Spinal cord (tissue), 10 donors: Measurements from ENCODE around the gene AOPEP. TPM values are rescaled to one million over a fixed set of nuclear protein-coding genes. Genes with fewer than 3 reads are reported as not detected.

Experiments
- DNase-seq, 6 donors: peaks; one replicate each; pipeline versions ENCODE4 v3.0.0 to v3.0.0-alpha.2; 2013 to 2015; ENCODE audit warnings: low spot score in 6 of 6, low read depth in 4 of 6
- H3K27ac ChIP-seq: one replicate; pipeline ENCODE4 v1.5.1; 2013; ENCODE audit warnings: low read depth, low read length, control low read depth
- H3K27me3 ChIP-seq: one replicate; pipeline ENCODE4 v1.6.1; 2013; ENCODE audit warnings: low read length; ENCODE audit not compliant: control insufficient read depth, insufficient read depth
- H3K36me3 ChIP-seq: one replicate; pipeline ENCODE4 v1.6.1; 2013; ENCODE audit warnings: low read length; ENCODE audit not compliant: control insufficient read depth, insufficient read depth
- H3K4me1 ChIP-seq: one replicate; pipeline ENCODE4 v1.6.1; 2013; ENCODE audit warnings: low read length; ENCODE audit not compliant: control insufficient read depth, insufficient read depth
- H3K4me3 ChIP-seq: one replicate; pipeline ENCODE4 v1.5.1; 2013; ENCODE audit warnings: low read depth, low read length, control low read depth
- H3K9me3 ChIP-seq: one replicate; pipeline ENCODE4 v1.6.1; 2013; ENCODE audit warnings: low read length; ENCODE audit not compliant: control insufficient read depth, insufficient read depth
- WGBS: methylation state at CpG from one replicate; pipeline ENCODE4 v1.1.5; 2013; ENCODE audit warnings: missing lambda C conversion rate; ENCODE audit not compliant: insufficient coverage; 5-methylcytosine and 5-hydroxymethylcytosine counted together
- polyA plus RNA-seq, 2 donors: library from polyadenylated mRNA; unstranded; fragments of 120-200 nt; gene quantifications; one replicate each; pipeline ENCODE4 v1.2.1, GENCODE V29; 2013; ENCODE audit not compliant: insufficient read length in 2 of 2
- total RNA-seq, 2 donors: library from RNA; depleted of rRNA in 1 of 2; stranded (reverse); fragments of 120-200 nt in 1 of 2; fragments of >200 nt in 1 of 2; gene quantifications; one replicate each; pipeline versions ENCODE4 v1.2.3 to v1.2.4, GENCODE V29; 2013 to 2014
- donor health status: healthy.

The AOPEP gene
- total and polyA plus RNA-seq, 4 donors: 42.8 to 77.4 (median 56.3) TPM

DNA sequence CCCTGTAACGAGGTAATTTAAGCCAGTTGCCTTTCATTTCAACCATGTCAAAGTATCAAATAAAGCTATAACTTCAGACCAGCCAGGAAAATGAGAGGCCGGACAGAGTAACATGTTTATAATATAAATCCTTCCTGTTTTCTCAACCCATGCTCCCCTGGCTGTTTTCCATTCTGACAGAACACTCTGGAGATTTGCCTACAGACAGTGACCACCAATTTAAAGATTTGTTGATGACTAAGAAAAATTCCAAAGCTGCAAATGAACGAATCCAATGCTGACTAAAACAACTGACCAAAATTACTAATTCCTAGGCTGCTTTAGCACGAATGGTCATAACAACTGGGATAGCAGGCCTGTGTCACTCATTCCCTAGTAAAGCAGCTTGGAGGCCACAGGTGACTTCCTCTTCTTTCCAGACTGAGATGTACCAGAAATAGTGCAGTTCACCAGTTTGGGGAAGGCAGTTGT lies 141.4 kb downstream of the AOPEP start:
- DNase-seq: peak in 1 of 6 donors; percentile 27
- 92% methylated on average over 2 of the region's 4 CpGs for WGBS
- H3K4me3 ChIP-seq: no peak overlapping the region

DNA sequence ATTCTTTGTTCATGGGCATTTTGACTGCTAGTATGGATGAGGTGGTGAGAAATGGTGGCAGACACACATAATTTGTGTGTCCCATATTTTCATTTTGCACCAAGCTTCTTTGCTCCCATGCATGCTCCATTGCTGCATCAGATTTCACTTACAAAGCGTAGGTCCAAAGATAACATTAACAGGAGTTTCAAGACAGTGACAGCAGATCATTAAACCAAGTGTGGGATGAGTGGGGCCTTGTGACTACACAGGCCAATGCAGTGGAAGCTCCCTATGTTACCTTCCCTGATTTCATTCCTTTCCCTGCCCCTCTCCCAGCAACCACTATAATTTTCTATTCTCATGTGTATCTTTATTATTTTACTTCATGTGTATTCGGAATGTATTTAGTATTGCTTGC lies 142.0 kb downstream of the AOPEP start:
- DNase-seq: no peak
- no CpG with 5 or more reads among the region's 2 CpGs for WGBS
- Histone ChIP-seq H3K27me3 (no peaks in the 10 kb centered on the region), H3K27ac (no peak overlapping the region), H3K36me3 (no peaks in the 10 kb centered on the region), H3K4me1 (peaks cover 6% of the 10 kb centered on the region), H3K9me3 (no peaks in the 10 kb centered on the region), H3K4me3 (no peak overlapping the region)

More for the DNA sequence above, 141.4 kb downstream of the AOPEP start:
- Histone ChIP-seq H3K27ac (peak overlapping the region; percentile 19), H3K36me3 (no peaks in the 10 kb centered on the region), H3K4me1 (peaks cover 6% of the 10 kb centered on the region), H3K9me3 (no peaks in the 10 kb centered on the region), H3K27me3 (no peaks in the 10 kb centered on the region)

DNA sequence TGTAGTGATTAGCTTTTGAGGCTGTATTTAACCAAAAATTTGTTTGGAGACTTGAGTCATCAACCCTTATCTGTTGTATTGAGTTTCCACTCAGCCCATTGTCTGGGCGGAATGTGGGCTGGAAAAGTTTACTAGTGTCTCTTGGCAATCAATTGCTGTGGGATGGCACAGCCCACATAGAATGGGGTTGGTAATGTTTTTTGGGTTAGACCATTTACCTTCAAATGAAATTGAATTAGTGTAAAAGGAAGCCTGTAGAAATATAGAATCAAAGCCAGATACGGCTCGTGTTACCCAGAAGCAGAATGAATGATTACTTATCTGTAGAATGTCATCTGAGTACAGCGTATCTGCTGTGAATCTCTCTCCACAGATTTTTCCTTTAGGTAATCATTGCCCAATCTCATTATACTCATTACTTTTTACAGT lies 142.9 kb downstream of the AOPEP start:
- 0% methylated on average over 1 of the region's 4 CpGs for WGBS
- DNase-seq: no peak
- Histone ChIP-seq H3K27me3 (no peaks in the 10 kb centered on the region), H3K4me3 (no peak overlapping the region), H3K36me3 (no peaks in the 10 kb centered on the region), H3K27ac (no peak overlapping the region), H3K4me1 (peaks cover 6% of the 10 kb centered on the region), H3K9me3 (no peaks in the 10 kb centered on the region)

DNA sequence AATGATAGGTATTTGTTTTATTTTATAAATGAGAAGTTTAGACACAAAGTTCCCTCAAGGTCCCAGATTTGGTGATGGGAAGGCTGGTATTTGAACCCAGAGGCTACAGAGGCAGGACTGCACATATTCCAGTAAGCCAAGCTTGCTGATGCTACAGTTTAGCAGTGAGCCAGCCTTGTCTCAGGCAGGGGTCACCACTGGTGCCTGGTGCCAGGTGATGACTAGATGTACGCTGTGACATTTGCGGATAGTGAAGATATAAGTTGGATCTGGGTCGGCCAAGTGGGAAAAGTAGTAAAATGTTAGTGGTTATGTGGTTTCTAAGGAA lies 143.9 kb downstream of the AOPEP start:
- H3K36me3 ChIP-seq: no peaks in the 10 kb centered on the region
- H3K27ac ChIP-seq: no peak overlapping the region
- H3K4me3 ChIP-seq: no peak overlapping the region
- DNase-seq: no peak
- H3K9me3 ChIP-seq: no peaks in the 10 kb centered on the region
- WGBS: 97% methylated on average over 3 of the region's 3 CpGs
- no peaks in the 10 kb centered on the region for H3K27me3 ChIP-seq
- peaks cover 6% of the 10 kb centered on the region for H3K4me1 ChIP-seq

DNA sequence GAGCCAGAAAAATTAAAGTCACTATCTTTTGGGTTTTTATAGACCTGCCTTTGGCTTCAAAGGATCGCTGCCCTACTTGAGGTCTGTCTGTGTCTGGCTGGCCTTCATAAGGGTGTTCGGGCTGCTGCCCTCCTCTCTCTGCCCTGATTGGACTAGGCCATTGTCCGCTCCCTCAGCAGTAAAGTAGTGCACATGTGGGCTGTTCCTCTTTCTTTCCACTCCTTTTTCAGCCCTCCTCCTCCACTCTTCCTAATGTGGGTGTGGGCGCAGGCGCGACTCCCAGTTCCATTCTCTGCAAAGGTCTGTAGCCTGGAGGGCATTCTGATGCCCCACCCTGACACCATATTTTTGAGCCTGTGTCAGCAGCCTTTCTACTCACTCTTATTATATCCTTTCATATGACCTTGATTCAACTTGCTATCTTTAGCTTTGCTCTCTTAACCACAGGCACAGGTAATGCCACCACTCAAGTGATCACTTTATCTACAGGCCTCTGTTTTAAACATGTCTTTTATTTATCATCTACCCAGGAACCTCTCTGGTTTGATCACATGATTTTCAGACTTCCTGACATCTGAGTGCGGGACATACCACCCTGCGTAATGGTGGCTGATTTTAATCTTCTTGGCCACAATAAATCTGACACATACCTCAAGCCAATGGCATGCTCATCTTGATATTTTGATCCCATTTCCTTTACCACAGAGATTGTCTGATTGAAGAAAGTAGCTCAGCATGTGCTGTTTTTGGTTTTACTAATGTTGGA lies 144.5 kb downstream of the AOPEP start:
- Histone ChIP-seq H3K27me3 (no peaks in the 10 kb centered on the region), H3K4me3 (no peak overlapping the region), H3K4me1 (peaks cover 4% of the 10 kb centered on the region), H3K27ac (no peak overlapping the region), H3K36me3 (no peaks in the 10 kb centered on the region), H3K9me3 (no peaks in the 10 kb centered on the region)
- no peak for DNase-seq
- WGBS: 99% methylated on average over 8 of the region's 8 CpGs

DNA sequence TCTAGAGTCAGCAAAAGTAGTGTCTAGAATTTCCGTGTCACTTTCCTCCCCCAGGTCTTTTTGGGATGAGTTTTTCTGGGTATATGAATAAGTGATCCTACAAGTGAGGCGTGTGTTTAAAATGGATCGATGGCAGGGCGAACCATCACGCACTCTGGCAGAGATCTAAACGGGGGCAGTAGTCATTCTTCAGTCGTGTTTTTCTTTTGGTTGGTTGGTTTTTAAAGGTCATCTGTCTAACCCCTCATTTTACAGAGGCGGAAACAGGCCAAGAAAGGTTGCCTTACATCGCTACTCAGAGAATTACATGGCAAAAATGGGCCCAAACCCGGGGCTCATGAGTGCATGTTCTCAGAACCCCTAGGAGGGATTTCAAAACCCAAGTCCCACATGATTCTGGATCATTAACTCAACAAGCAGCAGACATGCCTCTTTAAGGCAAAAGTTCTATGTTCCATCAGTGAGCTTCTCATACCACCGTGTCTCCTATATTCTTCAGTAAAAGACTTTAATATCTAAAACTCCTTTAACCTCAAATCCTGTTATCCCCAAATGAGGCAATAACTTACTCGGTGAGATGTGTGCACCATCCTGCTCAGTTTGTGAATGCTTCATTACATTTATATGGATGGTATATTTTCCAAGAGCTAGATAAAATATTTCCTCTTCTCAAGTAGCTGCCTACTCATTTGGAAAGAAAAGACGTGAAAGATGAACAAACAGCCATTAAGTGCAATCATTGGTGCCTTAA lies 145.8 kb downstream of the AOPEP start:
- peaks cover under 1% of the 10 kb centered on the region for H3K4me1 ChIP-seq
- H3K27ac ChIP-seq: no peak overlapping the region
- WGBS: 89% methylated on average over 7 of the region's 13 CpGs

DNA sequence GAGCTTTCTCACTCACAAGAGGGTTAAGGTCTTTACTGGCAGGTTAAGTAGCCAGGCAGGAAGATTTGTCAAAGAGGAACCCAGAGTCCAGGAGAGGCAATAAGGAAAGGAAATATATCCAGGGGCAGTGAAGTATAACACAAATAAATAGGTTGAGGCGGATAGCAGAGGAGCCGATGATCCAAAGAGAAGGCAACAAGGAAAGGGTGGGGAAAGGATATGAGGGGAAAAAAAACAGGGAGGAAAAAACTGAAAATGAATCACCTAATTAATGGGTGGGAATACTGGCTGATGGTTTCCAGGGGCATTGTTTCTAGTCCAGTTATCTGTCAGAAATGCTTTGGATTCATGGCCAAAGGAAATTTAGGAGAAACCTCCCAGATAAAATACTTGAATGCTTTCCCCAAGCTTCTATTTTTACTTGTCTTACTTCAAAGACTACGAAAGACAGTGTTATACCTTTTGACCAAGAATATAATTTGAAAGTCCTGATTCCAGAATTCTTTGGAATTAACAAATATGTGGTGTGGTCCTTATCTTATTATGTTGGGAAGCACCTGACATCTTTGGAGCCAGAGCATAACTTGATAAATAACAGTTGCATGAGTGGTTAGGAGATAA lies 146.5 kb downstream of the AOPEP start:
- no peaks in the 10 kb centered on the region for H3K27me3 ChIP-seq
- H3K4me1 ChIP-seq: no peaks in the 10 kb centered on the region
- no peak overlapping the region for H3K4me3 ChIP-seq
- peak in 1 of 6 donors; percentile 12 for DNase-seq
- H3K9me3 ChIP-seq: no peaks in the 10 kb centered on the region
- WGBS: 72% methylated on average over 2 of the region's 3 CpGs
- H3K27ac ChIP-seq: no peak overlapping the region
- H3K36me3 ChIP-seq: no peaks in the 10 kb centered on the region

More for the DNA sequence above, 145.8 kb downstream of the AOPEP start:
- no peak for DNase-seq
- Histone ChIP-seq H3K9me3 (no peaks in the 10 kb centered on the region), H3K27me3 (no peaks in the 10 kb centered on the region), H3K36me3 (no peaks in the 10 kb centered on the region), H3K4me3 (no peak overlapping the region)

DNA sequence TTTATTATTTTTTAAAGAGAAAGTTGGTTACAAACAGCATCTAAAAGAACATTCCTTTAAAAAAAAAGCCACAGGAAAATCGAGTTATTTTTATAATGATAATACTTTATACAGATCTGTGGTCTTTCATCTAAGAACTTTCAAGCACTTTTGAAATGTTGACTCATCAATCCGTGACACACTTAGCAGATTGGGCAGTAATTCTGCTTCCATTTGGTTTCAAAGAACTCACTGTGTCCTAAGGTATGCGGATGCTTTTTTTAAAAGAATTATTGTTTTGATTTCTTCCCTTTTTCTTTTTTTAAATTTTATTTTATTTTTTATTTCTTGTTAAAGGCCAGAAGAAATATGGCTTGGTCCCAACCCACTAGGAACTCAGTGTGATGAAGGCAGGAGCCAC lies 147.8 kb downstream of the AOPEP start:
- H3K9me3 ChIP-seq: no peaks in the 10 kb centered on the region
- H3K4me1 ChIP-seq: no peaks in the 10 kb centered on the region
- H3K27ac ChIP-seq: no peak overlapping the region
- H3K27me3 ChIP-seq: no peaks in the 10 kb centered on the region
- H3K36me3 ChIP-seq: no peaks in the 10 kb centered on the region
- no CpG with 5 or more reads among the region's 3 CpGs for WGBS
- no peak overlapping the region for H3K4me3 ChIP-seq
- no peak for DNase-seq

DNA sequence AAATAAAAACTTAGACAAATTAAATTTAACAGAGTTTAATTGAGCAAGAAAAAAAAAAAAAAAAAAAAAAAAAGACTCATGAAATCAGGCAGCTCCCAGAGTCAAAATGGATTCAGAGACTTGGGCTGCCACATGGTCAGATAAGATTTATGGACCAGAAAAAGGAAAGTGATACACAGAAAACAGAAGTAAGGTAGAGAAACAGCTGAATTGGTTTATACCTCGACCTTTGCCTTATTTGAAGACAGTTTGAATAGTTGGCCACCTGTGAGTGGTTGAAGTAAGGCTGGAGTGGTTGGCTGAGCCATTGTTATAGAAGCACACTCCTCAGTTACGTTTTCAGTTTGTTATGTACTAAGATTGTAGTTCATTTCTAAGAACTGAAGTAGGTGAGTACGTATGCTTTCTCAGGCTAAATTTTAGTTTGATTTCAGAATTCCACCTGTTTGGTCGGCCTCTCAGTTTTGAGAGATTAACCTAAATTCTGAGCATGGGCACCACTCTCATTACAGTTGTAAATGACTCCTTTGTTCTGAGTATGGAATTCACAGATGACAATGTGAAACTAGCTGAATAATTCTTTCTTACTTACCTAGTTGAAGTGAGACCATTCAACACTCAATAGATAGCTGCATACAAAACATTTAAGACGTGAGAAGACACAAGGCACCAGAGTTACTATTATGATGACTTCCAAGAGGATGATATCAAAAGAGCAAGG lies 149.0 kb downstream of the AOPEP start:
- no peaks in the 10 kb centered on the region for H3K27me3 ChIP-seq
- H3K36me3 ChIP-seq: no peaks in the 10 kb centered on the region
- H3K9me3 ChIP-seq: no peaks in the 10 kb centered on the region
- no peak for DNase-seq
- WGBS: 85% methylated on average over 2 of the region's 5 CpGs
- no peak overlapping the region for H3K27ac ChIP-seq
- no peaks in the 10 kb centered on the region for H3K4me1 ChIP-seq
- no peak overlapping the region for H3K4me3 ChIP-seq
